Chondrocyte (in vitro differentiated cells): ENCODE data around the gene STAT5A. TPM values are rescaled to one million over a fixed set of nuclear protein-coding genes. Genes with fewer than 3 reads are reported as not detected.
A peak's percentile ranks its signal among the peaks of the same experiment; 100 is the strongest.

Experiments
- DNase-seq: peaks from one replicate; pipeline ENCODE4 v3.0.0; 2021; ENCODE audit warnings: mixed read lengths, low spot score
- H3K27ac Mint-ChIP-seq: one replicate; pipeline ENCODE4 v1.8.0; 2021; ENCODE audit warnings: mild to moderate bottlenecking, moderate library complexity, mixed read lengths; ENCODE audit not compliant: unreplicated experiment
- H3K27me3 Mint-ChIP-seq: 2 replicates; pipeline ENCODE4 v1.8.0; 2021; ENCODE audit warnings: low read depth, mixed read lengths
- H3K36me3 Mint-ChIP-seq: 2 replicates; pipeline ENCODE4 v1.8.0; 2021; ENCODE audit warnings: low read depth, mixed read lengths
- H3K4me1 Mint-ChIP-seq: 2 replicates; pipeline ENCODE4 v1.8.0; 2021; ENCODE audit warnings: low read depth, mild to moderate bottlenecking, mixed read lengths
- H3K4me3 Mint-ChIP-seq: one replicate; pipeline ENCODE4 v1.8.0; 2021; ENCODE audit warnings: mild to moderate bottlenecking, moderate library complexity, mixed read lengths; ENCODE audit not compliant: unreplicated experiment
- H3K9me3 Mint-ChIP-seq: 2 replicates; pipeline ENCODE4 v1.8.0; 2021; ENCODE audit warnings: low read depth, mixed read lengths
- total RNA-seq: library from RNA; stranded (reverse); gene quantifications from 3 replicates; pipeline ENCODE4 v1.2.1, GENCODE V29; 2021
- TF ChIP-seq, protein P1 (sequence below): fragments of 200-600 bp; sonication (generic); IDR thresholded peaks from 2 replicates; pipeline ENCODE4 v1.5.0; 2021; ENCODE audit warnings: antibody characterized with exemption, mild to moderate bottlenecking, moderate library complexity

Gene STAT5A
- total RNA-seq, 1 donor from 2014 or later = 14.3 TPM

DNA sequence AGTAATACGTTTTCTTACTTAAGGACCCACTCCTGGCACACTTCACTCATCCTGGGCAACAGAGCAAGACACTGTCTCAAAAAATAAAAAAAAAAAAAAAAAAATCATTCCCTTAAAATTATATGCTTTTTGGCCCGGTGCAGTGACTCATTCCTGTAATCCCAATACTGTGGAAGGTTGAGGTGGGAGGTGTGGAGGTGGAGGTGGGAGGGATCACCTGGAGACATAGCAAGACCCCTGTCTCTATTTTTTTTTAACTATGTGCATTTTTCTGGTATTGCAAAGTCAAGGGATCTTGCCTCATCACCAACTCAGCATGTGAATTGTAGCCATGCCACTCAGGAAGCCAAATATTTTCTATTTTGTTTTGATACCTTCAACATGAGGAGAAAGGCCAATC is 21.8 kb upstream of the STAT5A start:
- TF ChIP-seq, protein P1, sequence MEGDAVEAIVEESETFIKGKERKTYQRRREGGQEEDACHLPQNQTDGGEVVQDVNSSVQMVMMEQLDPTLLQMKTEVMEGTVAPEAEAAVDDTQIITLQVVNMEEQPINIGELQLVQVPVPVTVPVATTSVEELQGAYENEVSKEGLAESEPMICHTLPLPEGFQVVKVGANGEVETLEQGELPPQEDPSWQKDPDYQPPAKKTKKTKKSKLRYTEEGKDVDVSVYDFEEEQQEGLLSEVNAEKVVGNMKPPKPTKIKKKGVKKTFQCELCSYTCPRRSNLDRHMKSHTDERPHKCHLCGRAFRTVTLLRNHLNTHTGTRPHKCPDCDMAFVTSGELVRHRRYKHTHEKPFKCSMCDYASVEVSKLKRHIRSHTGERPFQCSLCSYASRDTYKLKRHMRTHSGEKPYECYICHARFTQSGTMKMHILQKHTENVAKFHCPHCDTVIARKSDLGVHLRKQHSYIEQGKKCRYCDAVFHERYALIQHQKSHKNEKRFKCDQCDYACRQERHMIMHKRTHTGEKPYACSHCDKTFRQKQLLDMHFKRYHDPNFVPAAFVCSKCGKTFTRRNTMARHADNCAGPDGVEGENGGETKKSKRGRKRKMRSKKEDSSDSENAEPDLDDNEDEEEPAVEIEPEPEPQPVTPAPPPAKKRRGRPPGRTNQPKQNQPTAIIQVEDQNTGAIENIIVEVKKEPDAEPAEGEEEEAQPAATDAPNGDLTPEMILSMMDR = no peak
- Mint-ChIP-seq H3K4me1 (peaks cover 30% of the 10 kb centered on the region), H3K27ac (peak overlapping the region; percentile 17), H3K4me3 (no peak overlapping the region), H3K27me3 (no peaks in the 10 kb centered on the region), H3K9me3 (no peaks in the 10 kb centered on the region), H3K36me3 (peaks cover 1% of the 10 kb centered on the region)
- DNase-seq = no peak

DNA sequence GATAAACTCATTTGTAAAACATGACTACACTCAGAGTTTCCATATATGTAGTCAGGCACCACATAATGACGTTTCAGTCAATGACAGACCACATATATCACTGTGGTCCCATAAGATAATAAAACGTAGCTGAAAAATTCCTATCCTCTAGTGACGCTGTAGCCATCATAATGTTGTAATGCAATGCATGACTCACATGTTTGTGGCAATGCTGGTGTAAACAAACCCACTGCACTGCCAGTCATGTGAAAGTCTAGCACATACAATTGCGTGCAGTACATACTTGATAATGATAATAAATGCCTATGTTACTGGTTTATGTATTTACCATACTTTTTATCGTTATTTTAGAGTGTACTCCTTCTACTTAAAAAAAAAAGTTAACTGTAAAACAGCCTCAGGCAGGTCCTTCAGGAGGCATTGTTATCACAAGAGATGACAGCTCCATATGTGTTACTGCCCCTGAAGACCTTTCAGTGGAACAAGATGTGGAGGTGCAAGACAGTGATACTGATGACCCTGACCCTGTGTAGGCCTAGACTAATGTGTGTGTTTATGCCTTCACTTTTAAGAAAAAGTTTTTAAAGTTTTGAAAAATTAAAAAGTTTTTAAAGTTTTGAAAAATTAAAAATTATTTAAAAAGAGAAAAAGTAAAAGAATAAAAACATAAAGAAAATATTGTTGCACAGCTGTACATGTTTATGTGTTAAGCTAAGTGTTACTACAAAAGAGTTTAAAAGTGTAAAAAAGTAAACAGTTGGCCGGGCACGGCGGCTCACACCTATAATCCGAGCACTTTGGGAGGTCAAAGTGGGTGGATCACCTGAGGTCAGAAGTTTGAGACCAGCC is 21.2 kb upstream of the STAT5A start:
- DNase-seq = no peak
- Mint-ChIP-seq H3K27me3 (no peaks in the 10 kb centered on the region), H3K4me1 (peaks cover 35% of the 10 kb centered on the region), H3K4me3 (no peak overlapping the region), H3K27ac (peak overlapping the region; percentile 17), H3K9me3 (no peaks in the 10 kb centered on the region), H3K36me3 (peaks cover 1% of the 10 kb centered on the region)
- TF ChIP-seq, protein P1 = no peak

DNA sequence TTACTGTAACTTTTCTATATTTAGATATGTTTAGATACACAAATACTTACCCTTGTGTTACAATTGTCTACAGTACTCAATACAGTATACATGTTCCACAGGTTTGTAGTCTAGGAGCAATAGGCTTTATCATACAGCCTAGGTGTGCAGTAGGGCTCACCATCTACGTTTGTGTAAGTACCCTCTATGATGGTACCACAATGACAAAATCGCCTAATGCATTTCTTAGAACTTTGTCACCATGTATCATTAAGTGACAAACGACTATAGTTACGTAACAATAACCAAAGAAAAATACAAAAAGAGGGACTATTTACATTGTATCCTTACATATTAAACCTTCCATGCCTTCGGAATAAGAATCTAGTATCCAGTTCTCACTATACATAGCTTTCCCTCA is 20.1 kb upstream of the STAT5A start:
- TF ChIP-seq, protein P1 = no peak
- H3K27me3 Mint-ChIP-seq = no peaks in the 10 kb centered on the region

DNA sequence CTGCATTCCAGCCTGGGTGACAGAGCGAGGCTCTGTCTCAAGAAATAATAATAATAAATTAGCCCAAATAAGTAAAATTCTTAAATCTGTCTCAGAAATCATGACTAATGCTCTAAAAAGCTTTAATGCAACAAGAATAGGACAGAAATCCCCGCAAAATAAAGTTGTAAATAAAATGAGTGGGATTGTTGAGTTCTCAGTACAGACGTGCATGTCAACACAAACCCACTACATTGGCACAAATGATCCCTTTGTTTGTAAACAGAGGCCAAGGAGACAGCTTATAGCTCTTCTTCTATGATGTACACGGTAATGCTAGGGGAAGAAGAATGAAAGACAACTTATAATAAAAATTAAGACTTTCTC is 18.1 kb upstream of the STAT5A start:
- no peaks in the 10 kb centered on the region for H3K27me3 Mint-ChIP-seq
- H3K36me3 Mint-ChIP-seq = peaks cover under 1% of the 10 kb centered on the region
- DNase-seq = no peak
- no peaks in the 10 kb centered on the region for H3K9me3 Mint-ChIP-seq
- peaks cover 57% of the 10 kb centered on the region for H3K4me1 Mint-ChIP-seq
- TF ChIP-seq, protein P1 = no peak
- H3K27ac Mint-ChIP-seq = peak overlapping the region; percentile 91
- peak overlapping the region; percentile 25 for H3K4me3 Mint-ChIP-seq

More for the DNA sequence above, 20.1 kb upstream of the STAT5A start:
- Mint-ChIP-seq H3K9me3 (no peaks in the 10 kb centered on the region), H3K36me3 (peaks cover 1% of the 10 kb centered on the region), H3K4me3 (no peak overlapping the region), H3K27ac (no peak overlapping the region), H3K4me1 (peaks cover 40% of the 10 kb centered on the region)
- no peak for DNase-seq

DNA sequence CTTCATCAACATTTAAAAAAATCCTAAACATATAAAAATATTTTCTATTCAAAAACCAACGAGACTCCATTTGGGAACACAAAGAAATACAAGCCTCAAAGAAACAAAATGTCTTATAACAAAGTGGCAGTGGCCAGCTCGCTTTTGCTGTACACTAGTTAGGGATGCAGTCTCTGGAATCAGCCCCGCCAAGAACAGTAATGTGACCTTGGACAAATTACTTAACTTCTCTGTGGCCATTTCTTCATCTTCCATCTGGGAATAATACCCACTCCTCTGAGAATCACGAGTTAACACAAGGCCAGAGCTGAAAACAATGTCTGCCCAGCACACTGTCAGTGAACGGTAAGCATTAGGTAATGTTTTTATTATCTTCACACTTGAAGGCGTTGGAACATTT is 17.7 kb upstream of the STAT5A start:
- peak overlapping the region; percentile 91 for H3K27ac Mint-ChIP-seq
- peaks cover 62% of the 10 kb centered on the region for H3K4me1 Mint-ChIP-seq
- H3K27me3 Mint-ChIP-seq = no peaks in the 10 kb centered on the region
- TF ChIP-seq, protein P1 = no peak
- no peak overlapping the region for H3K4me3 Mint-ChIP-seq
- DNase-seq = no peak
- no peaks in the 10 kb centered on the region for H3K36me3 Mint-ChIP-seq
- no peaks in the 10 kb centered on the region for H3K9me3 Mint-ChIP-seq
